ENCODE data around the gene MINK1. TPM values are rescaled to one million over a fixed set of nuclear protein-coding genes. Genes with fewer than 3 reads are reported as not detected.
"Not testable (repeated sequence)": the region's sequence is repeated elsewhere in the genome, so short reads cannot be mapped to it uniquely, and the experiment has no call there.

The MINK1 gene
- total RNA-seq, 2 experiments from 2014 or later = 49.1 to 50.4 TPM

GRCh38 chr17:4869058-4869998 is 36.2 kb downstream of the MINK1 start:
- H3K4me1 Mint-ChIP-seq (ENCODE audit: low read depth); H3K9me3 Mint-ChIP-seq; intact Hi-C loops (cut with micrococcal nuclease); DNase-seq; H3K27ac Mint-ChIP-seq; H3K36me3 Mint-ChIP-seq (ENCODE audit: low read depth); H3K4me3 Mint-ChIP-seq; H3K27me3 Mint-ChIP-seq (ENCODE audit: low read depth): not testable (repeated sequence)
- CTCF ChIA-PET = interaction anchor here (0.6 to 0.7 kb wide), 2 partner anchors 142 to 180 kb away, joined by 3 to 6 read pairs; no protein-coding TSS in a partner anchor

- H3K4me1 Mint-ChIP-seq (ENCODE audit: low read depth) = no peaks in the 10 kb centered on the region
- CTCF ChIA-PET = no interaction called here
- intact Hi-C loops (cut with micrococcal nuclease) = no loop called here
- no peak overlapping the region for H3K27ac Mint-ChIP-seq
- no peaks in the 10 kb centered on the region for H3K27me3 Mint-ChIP-seq (ENCODE audit: low read depth)
- no peak overlapping the region for H3K4me3 Mint-ChIP-seq
- peaks cover 3% of the 10 kb centered on the region for H3K36me3 Mint-ChIP-seq (ENCODE audit: low read depth)
- DNase-seq = no peak
- no peaks in the 10 kb centered on the region for H3K9me3 Mint-ChIP-seq
Measured at GRCh38 chr17:4870855-4871254, 37.7 kb downstream of the MINK1 start.

GRCh38 chr17:4872786-4873185 is 39.6 kb downstream of the MINK1 start:
- DNase-seq = no peak
- H3K4me1 Mint-ChIP-seq (ENCODE audit: low read depth) = no peaks in the 10 kb centered on the region
- CTCF ChIA-PET = no interaction called here
- H3K27ac Mint-ChIP-seq = peak overlapping the region; percentile 54
- H3K4me3 Mint-ChIP-seq = no peak overlapping the region
- no peaks in the 10 kb centered on the region for H3K9me3 Mint-ChIP-seq
- H3K36me3 Mint-ChIP-seq (ENCODE audit: low read depth) = peaks cover 3% of the 10 kb centered on the region
- intact Hi-C loops (cut with micrococcal nuclease) = no loop called here
- no peaks in the 10 kb centered on the region for H3K27me3 Mint-ChIP-seq (ENCODE audit: low read depth)

GRCh38 chr17:4877089-4877488 is 43.9 kb downstream of the MINK1 start:
- intact Hi-C loops (cut with micrococcal nuclease) = no loop called here
- Mint-ChIP-seq H3K27ac (no peak overlapping the region), H3K4me3 (no peak overlapping the region), H3K9me3 (no peaks in the 10 kb centered on the region), H3K27me3 (ENCODE audit: low read depth) (no peaks in the 10 kb centered on the region), H3K36me3 (ENCODE audit: low read depth) (peaks cover 3% of the 10 kb centered on the region), H3K4me1 (ENCODE audit: low read depth) (no peaks in the 10 kb centered on the region)
- DNase-seq = no peak
- CTCF ChIA-PET = no interaction called here

GRCh38 chr17:4879601-4880000 is 46.5 kb downstream of the MINK1 start:
- no peak overlapping the region for H3K27ac Mint-ChIP-seq
- H3K4me1 Mint-ChIP-seq (ENCODE audit: low read depth) = no peaks in the 10 kb centered on the region
- no peak for DNase-seq
- no peak overlapping the region for H3K4me3 Mint-ChIP-seq
- intact Hi-C loops (cut with micrococcal nuclease) = no loop called here
- no peaks in the 10 kb centered on the region for H3K9me3 Mint-ChIP-seq
- H3K36me3 Mint-ChIP-seq (ENCODE audit: low read depth) = peaks cover 3% of the 10 kb centered on the region
- no peaks in the 10 kb centered on the region for H3K27me3 Mint-ChIP-seq (ENCODE audit: low read depth)
- CTCF ChIA-PET = interaction anchor here (0.6 to 1.5 kb wide), 2 partner anchors 10 to 312 kb away, joined by 3 to 4 read pairs; no protein-coding TSS in a partner anchor

- H3K4me3 Mint-ChIP-seq = no peak overlapping the region
- no peaks in the 10 kb centered on the region for H3K27me3 Mint-ChIP-seq (ENCODE audit: low read depth)
- no peak for DNase-seq
- no peaks in the 10 kb centered on the region for H3K9me3 Mint-ChIP-seq
- CTCF ChIA-PET = interaction anchor here (0.7 to 1.5 kb wide), 5 partner anchors 9 to 255 kb away, joined by 3 to 5 read pairs (median 3); partner anchors contain the start of genes ARRB2 and MED11
- no peaks in the 10 kb centered on the region for H3K4me1 Mint-ChIP-seq (ENCODE audit: low read depth)
- intact Hi-C loops (cut with micrococcal nuclease) = no loop called here
- H3K27ac Mint-ChIP-seq = no peak overlapping the region
- H3K36me3 Mint-ChIP-seq (ENCODE audit: low read depth) = peaks cover 8% of the 10 kb centered on the region
Measured at GRCh38 chr17:4880857-4881256, 47.7 kb downstream of the MINK1 start.

- CTCF ChIA-PET = interaction anchor here (0.7 to 1.3 kb wide), 4 partner anchors 21 to 256 kb away, joined by 3 to 4 read pairs (median 3); no protein-coding TSS in a partner anchor
- Mint-ChIP-seq H3K4me1 (ENCODE audit: low read depth) (no peaks in the 10 kb centered on the region), H3K9me3 (no peaks in the 10 kb centered on the region), H3K27me3 (ENCODE audit: low read depth) (no peaks in the 10 kb centered on the region), H3K4me3 (no peak overlapping the region), H3K27ac (no peak overlapping the region), H3K36me3 (ENCODE audit: low read depth) (peaks cover 11% of the 10 kb centered on the region)
- intact Hi-C loops (cut with micrococcal nuclease) = loop anchor here (1.0 kb wide), 2 partner anchors 151 to 172 kb away; partner anchors contain the start of genes ARRB2 and MED11
- DNase-seq = peak; percentile 79
Measured at GRCh38 chr17:4881761-4882555, 48.8 kb downstream of the MINK1 start.

- intact Hi-C loops (cut with micrococcal nuclease) = no loop called here
- Mint-ChIP-seq H3K27me3 (ENCODE audit: low read depth) (no peaks in the 10 kb centered on the region), H3K9me3 (no peaks in the 10 kb centered on the region), H3K36me3 (ENCODE audit: low read depth) (peaks cover 13% of the 10 kb centered on the region), H3K4me1 (ENCODE audit: low read depth) (no peaks in the 10 kb centered on the region), H3K27ac (no peak overlapping the region), H3K4me3 (no peak overlapping the region)
- DNase-seq = no peak
- CTCF ChIA-PET = no interaction called here
Measured at GRCh38 chr17:4884489-4884888, 51.3 kb downstream of the MINK1 start.

- peaks cover 11% of the 10 kb centered on the region for H3K36me3 Mint-ChIP-seq (ENCODE audit: low read depth)
- intact Hi-C loops (cut with micrococcal nuclease) = no loop called here
- H3K9me3 Mint-ChIP-seq = no peaks in the 10 kb centered on the region
- H3K4me1 Mint-ChIP-seq (ENCODE audit: low read depth) = no peaks in the 10 kb centered on the region
- no peak overlapping the region for H3K27ac Mint-ChIP-seq
- CTCF ChIA-PET = interaction anchor here (1.1 kb wide), 1 partner anchor 157 kb away, joined by 5 read pairs; no protein-coding TSS in a partner anchor
- DNase-seq = no peak
- H3K27me3 Mint-ChIP-seq (ENCODE audit: low read depth) = no peaks in the 10 kb centered on the region
- no peak overlapping the region for H3K4me3 Mint-ChIP-seq
Measured at GRCh38 chr17:4886830-4887229, 53.7 kb downstream of the MINK1 start.

- CTCF ChIA-PET = interaction anchor here (1.1 to 2.1 kb wide), 4 partner anchors 12 to 158 kb away, joined by 3 to 9 read pairs (median 6); partner anchors contain the start of genes C17orf107 and CHRNE
- Mint-ChIP-seq H3K36me3 (ENCODE audit: low read depth) (peaks cover 11% of the 10 kb centered on the region), H3K27me3 (ENCODE audit: low read depth) (no peaks in the 10 kb centered on the region), H3K9me3 (no peaks in the 10 kb centered on the region), H3K4me1 (ENCODE audit: low read depth) (no peaks in the 10 kb centered on the region), H3K27ac (no peak overlapping the region), H3K4me3 (no peak overlapping the region)
- DNase-seq = no peak
- intact Hi-C loops (cut with micrococcal nuclease) = no loop called here
Measured at GRCh38 chr17:4887581-4887980, 54.4 kb downstream of the MINK1 start.

GRCh38 chr17:4891411-4892410 is 58.6 kb downstream of the MINK1 start:
- intact Hi-C loops (cut with micrococcal nuclease) = no loop called here
- Mint-ChIP-seq H3K27ac (no peak overlapping the region), H3K4me1 (ENCODE audit: low read depth) (no peaks in the 10 kb centered on the region), H3K4me3 (no peak overlapping the region), H3K27me3 (ENCODE audit: low read depth) (no peaks in the 10 kb centered on the region), H3K9me3 (no peaks in the 10 kb centered on the region), H3K36me3 (ENCODE audit: low read depth) (peaks cover 11% of the 10 kb centered on the region)
- DNase-seq = no peak
- CTCF ChIA-PET = interaction anchor here (0.5 to 1.6 kb wide), 3 partner anchors 11 to 325 kb away, joined by 3 to 4 read pairs (median 4); partner anchors contain the start of gene CHRNE

All from activated naive CD4-positive, alpha-beta T cell treated with anti-CD3 and anti-CD28 coated beads for 36 hours (primary cell).